ENCODE measurements around the gene CDC14B.

CDC14B gene

DNA sequence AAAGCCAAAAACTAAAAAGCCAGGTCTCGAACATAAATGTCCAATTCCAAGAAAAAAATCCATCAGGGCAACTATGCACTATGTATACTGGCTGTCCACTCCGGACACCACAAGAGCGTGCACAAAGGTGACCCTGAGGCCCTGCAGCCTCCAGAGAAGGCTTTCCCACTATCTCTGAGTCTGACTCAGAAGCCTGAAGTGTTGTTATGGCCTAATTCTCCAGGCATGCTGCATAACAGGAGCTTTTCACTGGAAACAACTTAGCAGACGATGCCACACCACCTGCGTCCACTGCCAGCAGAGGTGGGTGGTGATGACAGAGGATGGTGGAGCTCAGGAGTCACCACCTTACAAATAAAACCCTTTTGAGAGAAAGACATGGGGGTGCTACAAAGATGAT lies 106.0 kb downstream of the CDC14B start:
- Histone ChIP-seq H4K20me1 (ENCODE audit: insufficient read depth, low read length) (no peaks in the 10 kb centered on the region), H3K36me3 (replicated peaks; ENCODE audit: insufficient read depth, low read length) (no peaks in the 10 kb centered on the region), H3K4me3 (ENCODE audit: low read length) (no peak overlapping the region), H3F3A (ENCODE audit: insufficient read depth, low read length) (0 out of 2 replicates have a peak, but pooled peaks cover 4% of the 10 kb centered on the region), H3K9me2 (replicated peaks; ENCODE audit: insufficient read depth, low read length) (no peaks in the 10 kb centered on the region), H3K9me3 (replicated peaks; ENCODE audit: insufficient read depth, low read length) (no peaks in the 10 kb centered on the region), H3K9ac (ENCODE audit: low read length) (no peak overlapping the region), H2AFZ (ENCODE audit: low read length) (no peak overlapping the region), H3K27me3 (replicated peaks; ENCODE audit: insufficient read depth, low read length) (no peaks in the 10 kb centered on the region), H3K4me1 (ENCODE audit: low read length) (0 out of 2 replicates have a peak, but pooled peaks cover 5% of the 10 kb centered on the region), H3K79me2 (ENCODE audit: low read length) (no peaks in the 10 kb centered on the region), H3K27ac (ENCODE audit: low read length) (no peak overlapping the region), H3K4me2 (ENCODE audit: low read depth, low read length) (no peak overlapping the region)
- TF ChIP-seq EZH2 (optimal IDR thresholded peaks at IDR 0.05; ENCODE audit: low read depth, low read length) (no peak), CTCF (IDR thresholded peaks at IDR 0.05; ENCODE audit: low read length) (no peak), EZH2phosphoT487 (IDR thresholded peaks at IDR 0.05; ENCODE audit: low read length) (no peak)
- no peak for DNase-seq

GRCh38 chr9:96512240-96512639 lies 107.4 kb downstream of the CDC14B start:
- Histone ChIP-seq H3K9me3 (replicated peaks; ENCODE audit: insufficient read depth, low read length) (no peaks in the 10 kb centered on the region), H4K20me1 (ENCODE audit: insufficient read depth, low read length) (no peaks in the 10 kb centered on the region), H3K4me1 (ENCODE audit: low read length) (0 out of 2 replicates have a peak, but pooled peaks cover 5% of the 10 kb centered on the region), H3K4me3 (ENCODE audit: low read length) (no peak overlapping the region), H3K27me3 (replicated peaks; ENCODE audit: insufficient read depth, low read length) (no peaks in the 10 kb centered on the region), H3K36me3 (replicated peaks; ENCODE audit: insufficient read depth, low read length) (no peaks in the 10 kb centered on the region), H3K4me2 (ENCODE audit: low read depth, low read length) (no peak overlapping the region), H3K9me2 (replicated peaks; ENCODE audit: insufficient read depth, low read length) (no peaks in the 10 kb centered on the region), H3K27ac (ENCODE audit: low read length) (no peak overlapping the region), H2AFZ (ENCODE audit: low read length) (no peak overlapping the region), H3F3A (ENCODE audit: insufficient read depth, low read length) (0 out of 2 replicates have a peak, but pooled peaks cover 4% of the 10 kb centered on the region), H3K9ac (ENCODE audit: low read length) (no peak overlapping the region), H3K79me2 (ENCODE audit: low read length) (no peaks in the 10 kb centered on the region)
- no peak for DNase-seq
- TF ChIP-seq EZH2 (optimal IDR thresholded peaks at IDR 0.05; ENCODE audit: low read depth, low read length) (no peak), EZH2phosphoT487 (IDR thresholded peaks at IDR 0.05; ENCODE audit: low read length) (no peak), CTCF (IDR thresholded peaks at IDR 0.05; ENCODE audit: low read length) (no peak)

- H3K9ac ChIP-seq (ENCODE audit: low read length) = no peak overlapping the region
- H3K4me3 ChIP-seq (ENCODE audit: low read length) = no peak overlapping the region
- no peak overlapping the region for H3K27ac ChIP-seq (ENCODE audit: low read length)
- H3K9me2 ChIP-seq (replicated peaks; ENCODE audit: insufficient read depth, low read length) = no peaks in the 10 kb centered on the region
- no peaks in the 10 kb centered on the region for H4K20me1 ChIP-seq (ENCODE audit: insufficient read depth, low read length)
- 0 out of 2 replicates have a peak, but pooled peaks cover 4% of the 10 kb centered on the region for H3F3A ChIP-seq (ENCODE audit: insufficient read depth, low read length)
- 0 out of 2 replicates have a peak overlapping the region, but pooled peaks have one; percentile 25 for H2AFZ ChIP-seq (ENCODE audit: low read length)
- H3K79me2 ChIP-seq (ENCODE audit: low read length) = no peaks in the 10 kb centered on the region
- no peaks in the 10 kb centered on the region for H3K36me3 ChIP-seq (replicated peaks; ENCODE audit: insufficient read depth, low read length)
- H3K4me1 ChIP-seq (ENCODE audit: low read length) = 0 out of 2 replicates have a peak, but pooled peaks cover 5% of the 10 kb centered on the region
- H3K27me3 ChIP-seq (replicated peaks; ENCODE audit: insufficient read depth, low read length) = no peaks in the 10 kb centered on the region
- TF ChIP-seq EZH2phosphoT487 (IDR thresholded peaks at IDR 0.05; ENCODE audit: low read length) (no peak), EZH2 (optimal IDR thresholded peaks at IDR 0.05; ENCODE audit: low read depth, low read length) (no peak), CTCF (IDR thresholded peaks at IDR 0.05; ENCODE audit: low read length) (no peak)
- no peaks in the 10 kb centered on the region for H3K9me3 ChIP-seq (replicated peaks; ENCODE audit: insufficient read depth, low read length)
- H3K4me2 ChIP-seq (ENCODE audit: low read depth, low read length) = peak overlapping the region; percentile 31; the same call in 1 of the 2 replicates
- DNase-seq = peak; percentile 48
Measured at GRCh38 chr9:96510258-96510657, 109.4 kb downstream of the CDC14B start.

Data from MM.1S (cell line).